ENCODE measurements around the gene ABCC10. TPM values are rescaled to one million over a fixed set of nuclear protein-coding genes. Genes with fewer than 3 reads are reported as not detected.
A peak's percentile ranks its signal among the peaks of the same experiment; 100 is the strongest.

ABCC10 gene
- total and polyA plus RNA-seq, 12 donors: 7.1 to 44.3 (median 10.9) TPM

GRCh38 chr6:43494321-43494720, 67.0 kb downstream of the ABCC10 start:
- intact Hi-C loops (cut with DNase I): loop anchor here in 1 of 10 donors (10.0 kb wide), 1 partner anchor 130 kb away; the partner anchor contains the start of gene ZNF318
- Histone ChIP-seq H3K36me3 (peaks cover 0 to 25% (median 10%) of the 10 kb centered on the region in 9 donors), H3K27ac (peak overlapping the region in 2 of 10 donors; percentile 9 to 12), H3K27me3 (no peaks in the 10 kb centered on the region), H3K9me3 (no peaks in the 10 kb centered on the region), H3K4me3 (no peak overlapping the region), H3K4me1 (peaks cover 0 to 65% (median 33%) of the 10 kb centered on the region in 9 donors)
- ATAC-seq: no peak
- TF ChIP-seq CTCF (IDR thresholded peaks at IDR 0.05): no peak
- no peak for DNase-seq
- 92 to 93% methylated on average over 6 of the region's 6 CpGs for WGBS, 2 donors

- no peak overlapping the region for H3K4me3 ChIP-seq
- intact Hi-C loops (cut with DNase I): loop anchor here in 4 of 10 donors (5.0 to 10.0 kb wide), 4 partner anchors 37 to 130 kb away; partner anchors contain the start of genes DLK2 (in 2 of the 4) and ZNF318 (in 2 of the 4)
- 94 to 97% methylated on average over 4 of the region's 4 CpGs for WGBS, 2 donors
Measured at GRCh38 chr6:43494766-43495165, 67.4 kb downstream of the ABCC10 start.

GRCh38 chr6:43495409-43495941, 68.1 kb downstream of the ABCC10 start:
- TF ChIP-seq CTCF (IDR thresholded peaks at IDR 0.05): peak in 4 of 9 donors; percentile 14 to 29 (median 23)
- H3K9me3 ChIP-seq: no peaks in the 10 kb centered on the region
- 71 to 83% methylated on average over 4 of the region's 4 CpGs for WGBS, 2 donors
- peak overlapping the region in 3 of 10 donors; percentile 20 to 39 (median 24) for H3K27ac ChIP-seq
- ATAC-seq (no peak), DNase-seq (no peak)
- H3K4me1 ChIP-seq: peaks cover 0 to 77% (median 35%) of the 10 kb centered on the region in 9 donors
- intact Hi-C loops (cut with DNase I): loop anchor here in 4 of 10 donors (5.0 to 10.0 kb wide), 4 partner anchors 38 to 131 kb away; partner anchors contain the start of genes DLK2 (in 2 of the 4) and ZNF318 (in 2 of the 4)
- H3K4me3 ChIP-seq: no peak overlapping the region
- H3K36me3 ChIP-seq: peaks cover 0 to 32% (median 16%) of the 10 kb centered on the region in 9 donors
- no peaks in the 10 kb centered on the region for H3K27me3 ChIP-seq

More at GRCh38 chr6:43494766-43495165, 67.4 kb downstream of the ABCC10 start:
- peaks cover 0 to 70% (median 32%) of the 10 kb centered on the region in 9 donors for H3K4me1 ChIP-seq
- TF ChIP-seq CTCF (IDR thresholded peaks at IDR 0.05): no peak
- peaks cover 0 to 27% (median 14%) of the 10 kb centered on the region in 9 donors for H3K36me3 ChIP-seq
- DNase-seq: no peak
- H3K27me3 ChIP-seq: no peaks in the 10 kb centered on the region
- H3K27ac ChIP-seq: peak overlapping the region in 1 of 10 donors; percentile 9
- H3K9me3 ChIP-seq: no peaks in the 10 kb centered on the region
- ATAC-seq: no peak

GRCh38 chr6:43496370-43497128, 69.2 kb downstream of the ABCC10 start:
- H3K4me3 ChIP-seq: no peak overlapping the region
- 40 to 43% methylated on average over 18 of the region's 18 CpGs for WGBS, 2 donors
- no peaks in the 10 kb centered on the region for H3K9me3 ChIP-seq
- DNase-seq (no peak), ATAC-seq (peak; percentile 13 to 57 (median 37))
- peaks cover 0 to 41% (median 16%) of the 10 kb centered on the region in 9 donors for H3K36me3 ChIP-seq
- intact Hi-C loops (cut with DNase I): loop anchor here in 5 of 10 donors (2.0 to 10.0 kb wide), 5 partner anchors 39 to 132 kb away; partner anchors contain the start of genes DLK2 (in 3 of the 5) and ZNF318 (in 2 of the 5)
- peaks cover 0 to 85% (median 43%) of the 10 kb centered on the region in 9 donors for H3K4me1 ChIP-seq
- peak in 8 of 9 donors; percentile 35 to 75 (median 66) for TF ChIP-seq CTCF (IDR thresholded peaks at IDR 0.05)
- H3K27me3 ChIP-seq: no peaks in the 10 kb centered on the region
- peak overlapping the region in 4 of 10 donors; percentile 5 to 74 (median 30) for H3K27ac ChIP-seq

All from heart right ventricle (tissue), 16 donors.